ENCODE results near the gene AFAP1L2.

- TF ChIP-seq CTCF (conservative IDR thresholded peaks at IDR 0.05; ENCODE audit: low read length) (no peak), EZH2phosphoT487 (IDR thresholded peaks at IDR 0.05; ENCODE audit: borderline replicate concordance) (no peak)
Observed at GRCh38 chr10:114343623-114344505, 60.4 kb downstream of the AFAP1L2 start.
